ENCODE data around the gene PLCG1.

- no peak for TF ChIP-seq POLR2A (IDR thresholded peaks at IDR 0.05; ENCODE audit: low read depth, low read length)
- no peak for TF ChIP-seq TAF1 (IDR thresholded peaks at IDR 0.05; ENCODE audit: borderline replicate concordance, low read depth, low read length)
- TF ChIP-seq POLR2AphosphoS5 (IDR thresholded peaks at IDR 0.05; ENCODE audit: low read depth, low read length), result no peak
Observed at GRCh38 chr20:41140226-41141133, 3.1 kb downstream of the PLCG1 start.

Measured in GM12892 (cell line).